ENCODE data around the gene ZNF683. TPM values are rescaled to one million over a fixed set of nuclear protein-coding genes. Genes with fewer than 3 reads are reported as not detected.
A peak's percentile ranks its signal among the peaks of the same experiment; 100 is the strongest.
"Not testable (repeated sequence)": the region's sequence is repeated elsewhere in the genome, so short reads cannot be mapped to it uniquely, and the experiment has no call there.

The ZNF683 gene
- not detected in 2 replicates for total RNA-seq (2014; rRNA removed)
- Bru-seq, nascent RNA = not detected
- BruChase-seq, experiment 1, labeled RNA remaining after a 6-hour chase = percentile 7 among the genes with signal in this experiment
- not detected for BruChase-seq, experiment 2, labeled RNA remaining after a 2-hour chase
- long read RNA-seq = 0 reads

GRCh38 chr1:26372611-26373010, at the start of gene ZNF683:
ZNF683 (minus strand) TSS chr1:26372750; CDS start chr1:26368571, 4,179 bp downstream.
- H3K9ac ChIP-seq (ENCODE audit: low read length); POLR2A ChIA-PET (ENCODE audit: unreplicated experiment); H3K27ac ChIP-seq (ENCODE audit: low read length); ATAC-seq; H2AFZ ChIP-seq (ENCODE audit: low read length); H3K4me2 ChIP-seq (ENCODE audit: low read length); H3F3A ChIP-seq (ENCODE audit: low read length, unreplicated experiment); H3K27me3 ChIP-seq (ENCODE audit: low read length); H3K79me2 ChIP-seq (ENCODE audit: low read length); H3K4me1 ChIP-seq (ENCODE audit: insufficient read depth, low read length); DNase-seq; H3K36me3 ChIP-seq (ENCODE audit: low read depth, low read length); intact Hi-C loops (cut with micrococcal nuclease); H3K9me3 ChIP-seq (ENCODE audit: low read length); H3K4me3 ChIP-seq (ENCODE audit: low read length); BruUV-seq (replicated peaks); H3K9me2 ChIP-seq (replicated peaks; ENCODE audit: low read length); CTCF ChIA-PET; H4K20me1 ChIP-seq (ENCODE audit: low read length): not testable (repeated sequence)

GRCh38 chr1:26419494-26419893, 46.9 kb upstream of the ZNF683 start:
- H3K4me2 ChIP-seq (ENCODE audit: low read length) = no peak overlapping the region
- no peak overlapping the region for H2AFZ ChIP-seq (ENCODE audit: low read length)
- no peaks in the 10 kb centered on the region for H3K79me2 ChIP-seq (ENCODE audit: low read length)
- no peak overlapping the region for H3K9ac ChIP-seq (ENCODE audit: low read length)
- H4K20me1 ChIP-seq (ENCODE audit: low read length) = no peaks in the 10 kb centered on the region
- ATAC-seq (no peak), DNase-seq (no peak)
- no peaks in the 10 kb centered on the region for H3K36me3 ChIP-seq (ENCODE audit: low read depth, low read length)
- BruUV-seq (replicated peaks) = no TSS peak
- no peak overlapping the region for H3K4me3 ChIP-seq (ENCODE audit: low read length)
- ChIA-PET CTCF (no interaction called here), POLR2A (ENCODE audit: unreplicated experiment) (no interaction called here)
- H3F3A ChIP-seq (ENCODE audit: low read length, unreplicated experiment) = no peaks in the 10 kb centered on the region
- H3K4me1 ChIP-seq (ENCODE audit: insufficient read depth, low read length) = peaks cover 5% of the 10 kb centered on the region
- peaks cover 13% of the 10 kb centered on the region for H3K27me3 ChIP-seq (ENCODE audit: low read length)
- no peaks in the 10 kb centered on the region for H3K9me3 ChIP-seq (ENCODE audit: low read length)
- no peaks in the 10 kb centered on the region for H3K9me2 ChIP-seq (replicated peaks; ENCODE audit: low read length)
- H3K27ac ChIP-seq (ENCODE audit: low read length) = no peak overlapping the region
- TF ChIP-seq EZH2 (IDR thresholded peaks at IDR 0.05; ENCODE audit: low read length, unreplicated experiment) = no peak
- TF ChIP-seq EZH2phosphoT487 (IDR thresholded peaks at IDR 0.05; ENCODE audit: borderline replicate concordance, low read length) = no peak
- intact Hi-C loops (cut with micrococcal nuclease) = loop anchor here (10.0 kb wide), 1 partner anchor 315 kb away; no protein-coding TSS in a partner anchor

DNA sequence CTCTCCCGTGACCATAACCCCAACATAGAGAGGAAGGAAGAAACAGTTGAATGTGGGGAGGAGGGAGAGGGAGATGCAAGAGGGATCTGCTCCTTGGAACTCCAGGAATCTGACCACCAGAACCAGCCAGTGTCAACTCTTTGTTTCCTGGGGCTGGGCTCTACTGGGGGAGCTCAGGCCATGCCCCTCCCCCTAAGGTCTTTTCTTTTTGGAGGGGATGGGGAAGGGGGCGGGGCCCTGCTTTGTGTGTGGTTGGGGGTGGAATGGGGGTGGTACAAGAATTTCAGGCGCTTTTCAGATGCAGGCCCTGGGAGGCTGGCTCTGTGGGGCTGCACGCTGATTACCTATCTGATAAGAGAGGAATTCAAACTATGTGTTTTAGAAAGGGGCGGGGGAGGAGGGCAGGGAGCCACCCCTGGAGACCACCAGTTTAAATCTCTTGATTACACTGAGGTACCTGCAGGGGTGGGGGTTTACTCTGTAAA, 46.4 kb upstream of the ZNF683 start:
- H3K4me2 ChIP-seq (ENCODE audit: low read length) = no peak overlapping the region
- no peaks in the 10 kb centered on the region for H3K9me2 ChIP-seq (replicated peaks; ENCODE audit: low read length)
- no peaks in the 10 kb centered on the region for H3K9me3 ChIP-seq (ENCODE audit: low read length)
- BruUV-seq (replicated peaks) = no TSS peak
- no peak overlapping the region for H2AFZ ChIP-seq (ENCODE audit: low read length)
- H3K9ac ChIP-seq (ENCODE audit: low read length) = no peak overlapping the region
- POLR2A ChIA-PET (ENCODE audit: unreplicated experiment) = no interaction called here
- CTCF ChIA-PET = no interaction called here
- no peak overlapping the region for H3K27ac ChIP-seq (ENCODE audit: low read length)
- intact Hi-C loops (cut with micrococcal nuclease) = loop anchor here (10.0 kb wide), 1 partner anchor 314 kb away; no protein-coding TSS in a partner anchor
- no peaks in the 10 kb centered on the region for H3K79me2 ChIP-seq (ENCODE audit: low read length)
- TF ChIP-seq, protein P1, sequence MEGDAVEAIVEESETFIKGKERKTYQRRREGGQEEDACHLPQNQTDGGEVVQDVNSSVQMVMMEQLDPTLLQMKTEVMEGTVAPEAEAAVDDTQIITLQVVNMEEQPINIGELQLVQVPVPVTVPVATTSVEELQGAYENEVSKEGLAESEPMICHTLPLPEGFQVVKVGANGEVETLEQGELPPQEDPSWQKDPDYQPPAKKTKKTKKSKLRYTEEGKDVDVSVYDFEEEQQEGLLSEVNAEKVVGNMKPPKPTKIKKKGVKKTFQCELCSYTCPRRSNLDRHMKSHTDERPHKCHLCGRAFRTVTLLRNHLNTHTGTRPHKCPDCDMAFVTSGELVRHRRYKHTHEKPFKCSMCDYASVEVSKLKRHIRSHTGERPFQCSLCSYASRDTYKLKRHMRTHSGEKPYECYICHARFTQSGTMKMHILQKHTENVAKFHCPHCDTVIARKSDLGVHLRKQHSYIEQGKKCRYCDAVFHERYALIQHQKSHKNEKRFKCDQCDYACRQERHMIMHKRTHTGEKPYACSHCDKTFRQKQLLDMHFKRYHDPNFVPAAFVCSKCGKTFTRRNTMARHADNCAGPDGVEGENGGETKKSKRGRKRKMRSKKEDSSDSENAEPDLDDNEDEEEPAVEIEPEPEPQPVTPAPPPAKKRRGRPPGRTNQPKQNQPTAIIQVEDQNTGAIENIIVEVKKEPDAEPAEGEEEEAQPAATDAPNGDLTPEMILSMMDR (conservative IDR thresholded peaks at IDR 0.05; ENCODE audit: low read depth, low read length) = no peak
- TF ChIP-seq EZH2phosphoT487 (IDR thresholded peaks at IDR 0.05; ENCODE audit: borderline replicate concordance, low read length) (no peak), EZH2 (IDR thresholded peaks at IDR 0.05; ENCODE audit: low read length, unreplicated experiment) (no peak)
- no peak overlapping the region for H3K4me3 ChIP-seq (ENCODE audit: low read length)
- H3K4me1 ChIP-seq (ENCODE audit: insufficient read depth, low read length) = peaks cover 5% of the 10 kb centered on the region
- DNase-seq (no peak), ATAC-seq (no peak)
- H4K20me1 ChIP-seq (ENCODE audit: low read length) = no peaks in the 10 kb centered on the region
- H3K27me3 ChIP-seq (ENCODE audit: low read length) = peaks cover 19% of the 10 kb centered on the region
- no peaks in the 10 kb centered on the region for H3F3A ChIP-seq (ENCODE audit: low read length, unreplicated experiment)
- no peaks in the 10 kb centered on the region for H3K36me3 ChIP-seq (ENCODE audit: low read depth, low read length)

Measured in PC-3 (cell line).